HL-60 (cell line): Measurements from ENCODE around the gene MINDY1.

Experiments
- TF ChIP-seq, protein P1 (sequence below): IDR thresholded peaks from one replicate; pipeline ENCODE4 v1.5.1; 2011; ENCODE audit warnings: low read length, control low read depth, inconsistent platforms; ENCODE audit not compliant: insufficient read depth
- TF ChIP-seq, protein P2 (sequence below): IDR thresholded peaks from 2 replicates; pipeline ENCODE4 v1.6.1; 2012; ENCODE audit warnings: low read depth; ENCODE audit not compliant: insufficient replicate concordance

- TF ChIP-seq, protein P1, sequence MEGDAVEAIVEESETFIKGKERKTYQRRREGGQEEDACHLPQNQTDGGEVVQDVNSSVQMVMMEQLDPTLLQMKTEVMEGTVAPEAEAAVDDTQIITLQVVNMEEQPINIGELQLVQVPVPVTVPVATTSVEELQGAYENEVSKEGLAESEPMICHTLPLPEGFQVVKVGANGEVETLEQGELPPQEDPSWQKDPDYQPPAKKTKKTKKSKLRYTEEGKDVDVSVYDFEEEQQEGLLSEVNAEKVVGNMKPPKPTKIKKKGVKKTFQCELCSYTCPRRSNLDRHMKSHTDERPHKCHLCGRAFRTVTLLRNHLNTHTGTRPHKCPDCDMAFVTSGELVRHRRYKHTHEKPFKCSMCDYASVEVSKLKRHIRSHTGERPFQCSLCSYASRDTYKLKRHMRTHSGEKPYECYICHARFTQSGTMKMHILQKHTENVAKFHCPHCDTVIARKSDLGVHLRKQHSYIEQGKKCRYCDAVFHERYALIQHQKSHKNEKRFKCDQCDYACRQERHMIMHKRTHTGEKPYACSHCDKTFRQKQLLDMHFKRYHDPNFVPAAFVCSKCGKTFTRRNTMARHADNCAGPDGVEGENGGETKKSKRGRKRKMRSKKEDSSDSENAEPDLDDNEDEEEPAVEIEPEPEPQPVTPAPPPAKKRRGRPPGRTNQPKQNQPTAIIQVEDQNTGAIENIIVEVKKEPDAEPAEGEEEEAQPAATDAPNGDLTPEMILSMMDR: no peak
- TF ChIP-seq, protein P2, sequence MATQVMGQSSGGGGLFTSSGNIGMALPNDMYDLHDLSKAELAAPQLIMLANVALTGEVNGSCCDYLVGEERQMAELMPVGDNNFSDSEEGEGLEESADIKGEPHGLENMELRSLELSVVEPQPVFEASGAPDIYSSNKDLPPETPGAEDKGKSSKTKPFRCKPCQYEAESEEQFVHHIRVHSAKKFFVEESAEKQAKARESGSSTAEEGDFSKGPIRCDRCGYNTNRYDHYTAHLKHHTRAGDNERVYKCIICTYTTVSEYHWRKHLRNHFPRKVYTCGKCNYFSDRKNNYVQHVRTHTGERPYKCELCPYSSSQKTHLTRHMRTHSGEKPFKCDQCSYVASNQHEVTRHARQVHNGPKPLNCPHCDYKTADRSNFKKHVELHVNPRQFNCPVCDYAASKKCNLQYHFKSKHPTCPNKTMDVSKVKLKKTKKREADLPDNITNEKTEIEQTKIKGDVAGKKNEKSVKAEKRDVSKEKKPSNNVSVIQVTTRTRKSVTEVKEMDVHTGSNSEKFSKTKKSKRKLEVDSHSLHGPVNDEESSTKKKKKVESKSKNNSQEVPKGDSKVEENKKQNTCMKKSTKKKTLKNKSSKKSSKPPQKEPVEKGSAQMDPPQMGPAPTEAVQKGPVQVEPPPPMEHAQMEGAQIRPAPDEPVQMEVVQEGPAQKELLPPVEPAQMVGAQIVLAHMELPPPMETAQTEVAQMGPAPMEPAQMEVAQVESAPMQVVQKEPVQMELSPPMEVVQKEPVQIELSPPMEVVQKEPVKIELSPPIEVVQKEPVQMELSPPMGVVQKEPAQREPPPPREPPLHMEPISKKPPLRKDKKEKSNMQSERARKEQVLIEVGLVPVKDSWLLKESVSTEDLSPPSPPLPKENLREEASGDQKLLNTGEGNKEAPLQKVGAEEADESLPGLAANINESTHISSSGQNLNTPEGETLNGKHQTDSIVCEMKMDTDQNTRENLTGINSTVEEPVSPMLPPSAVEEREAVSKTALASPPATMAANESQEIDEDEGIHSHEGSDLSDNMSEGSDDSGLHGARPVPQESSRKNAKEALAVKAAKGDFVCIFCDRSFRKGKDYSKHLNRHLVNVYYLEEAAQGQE: no peak
Measured at GRCh38 chr1:151049458-151049857, 42.8 kb upstream of the MINDY1 start.
